ENCODE results near the gene UHRF2. TPM values are rescaled to one million over a fixed set of nuclear protein-coding genes. Genes with fewer than 3 reads are reported as not detected.

UHRF2 gene
- total and polyA plus RNA-seq, 2 donors (not counting 3 experiments of a cell fraction or from before 2014, with no cell fraction given): 63.5 to 101 TPM

DNA sequence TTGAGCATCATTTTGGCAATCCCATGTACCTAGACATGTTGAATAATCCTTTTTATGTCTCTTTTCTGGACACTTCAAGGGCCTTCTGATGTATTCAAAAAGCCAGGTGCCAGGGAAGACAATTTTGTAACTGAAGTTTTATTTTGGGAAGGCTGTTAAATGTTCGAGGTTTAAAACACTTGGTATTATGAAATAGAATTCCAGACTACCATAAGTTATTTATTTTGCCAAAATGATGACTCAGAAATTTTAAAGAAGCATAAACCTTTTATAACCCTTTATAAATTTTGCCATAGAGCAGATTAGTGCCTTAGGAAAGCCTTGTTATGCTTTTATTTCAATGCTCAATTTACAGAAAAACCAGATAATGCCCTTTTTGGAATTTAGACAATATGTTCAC, 30.3 kb upstream of the UHRF2 start:
- dilution Hi-C loops (cut with MboI; ENCODE audit: extremely low pct_ligation_motif_present, low sequenced_read_pairs) (no loop called here), intact Hi-C loops (cut with micrococcal nuclease) (no loop called here)
- no TSS peak for BruUV-seq (replicated peaks)
- H4K20me1 ChIP-seq (replicated peaks; ENCODE audit: control insufficient read depth, extremely low read depth, insufficient read depth, low read length): no peaks in the 10 kb centered on the region
- H3K9me3 ChIP-seq (replicated peaks; ENCODE audit: control insufficient read depth, insufficient read depth, low read length): no peaks in the 10 kb centered on the region
- POLR2A ChIA-PET: no interaction called here
- no peaks in the 10 kb centered on the region for H3K27me3 ChIP-seq (ENCODE audit: control insufficient read depth in 2 of 2, insufficient read depth in 2 of 2, low read length in 2 of 2)
- H3K27ac ChIP-seq (ENCODE audit: insufficient read depth, low read depth, low read length): no peak overlapping the region
- H3K79me2 ChIP-seq (ENCODE audit: control insufficient read depth, insufficient read depth, low read length): no peaks in the 10 kb centered on the region
- H3K9ac ChIP-seq (replicated peaks; ENCODE audit: extremely low read depth, insufficient read depth, low read length): no peak overlapping the region
- H3K9me1 ChIP-seq (replicated peaks; ENCODE audit: control insufficient read depth, extremely low read depth, insufficient read depth, low read length): no peaks in the 10 kb centered on the region
- DNase-seq (ENCODE audit: low read depth, low spot score) (no peak), FAIRE-seq (peak; percentile 62)
- CTCF ChIA-PET: no interaction called here
- H3K36me3 ChIP-seq (ENCODE audit: control insufficient read depth in 2 of 2, extremely low read depth in 1 of 2, insufficient read depth in 2 of 2, low read length in 2 of 2): no peaks in the 10 kb centered on the region
- H3K4me2 ChIP-seq (ENCODE audit: insufficient read depth, low read length): no peak overlapping the region
- no peaks in the 10 kb centered on the region for H3K4me1 ChIP-seq (ENCODE audit: control insufficient read depth, extremely low read depth, insufficient read depth, low read length)
- H3K4me3 ChIP-seq (replicated peaks in 1 of 3; ENCODE audit: insufficient read depth in 1 of 3, low read depth in 1 of 3, low read length in 3 of 3): no peak overlapping the region
- TF ChIP-seq EZH2 (IDR thresholded peaks at IDR 0.05; ENCODE audit: borderline replicate concordance, low read depth, low read length, severe bottlenecking): no peak
- no peak for TF ChIP-seq POLR2A (IDR thresholded peaks at IDR 0.05; ENCODE audit: low read depth, low read length)
- no peak for TF ChIP-seq POLR2AphosphoS5 (IDR thresholded peaks at IDR 0.05; ENCODE audit: insufficient read depth, low read depth, low read length)
- TF ChIP-seq, protein P1, sequence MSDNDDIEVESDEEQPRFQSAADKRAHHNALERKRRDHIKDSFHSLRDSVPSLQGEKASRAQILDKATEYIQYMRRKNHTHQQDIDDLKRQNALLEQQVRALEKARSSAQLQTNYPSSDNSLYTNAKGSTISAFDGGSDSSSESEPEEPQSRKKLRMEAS (IDR thresholded peaks at IDR 0.05; ENCODE audit: insufficient read depth, insufficient read length): no peak
- no peak for TF ChIP-seq MYC (IDR thresholded peaks at IDR 0.05; ENCODE audit: low read depth, low read length)
- H2AFZ ChIP-seq (ENCODE audit: low read depth, low read length): no peak overlapping the region

DNA sequence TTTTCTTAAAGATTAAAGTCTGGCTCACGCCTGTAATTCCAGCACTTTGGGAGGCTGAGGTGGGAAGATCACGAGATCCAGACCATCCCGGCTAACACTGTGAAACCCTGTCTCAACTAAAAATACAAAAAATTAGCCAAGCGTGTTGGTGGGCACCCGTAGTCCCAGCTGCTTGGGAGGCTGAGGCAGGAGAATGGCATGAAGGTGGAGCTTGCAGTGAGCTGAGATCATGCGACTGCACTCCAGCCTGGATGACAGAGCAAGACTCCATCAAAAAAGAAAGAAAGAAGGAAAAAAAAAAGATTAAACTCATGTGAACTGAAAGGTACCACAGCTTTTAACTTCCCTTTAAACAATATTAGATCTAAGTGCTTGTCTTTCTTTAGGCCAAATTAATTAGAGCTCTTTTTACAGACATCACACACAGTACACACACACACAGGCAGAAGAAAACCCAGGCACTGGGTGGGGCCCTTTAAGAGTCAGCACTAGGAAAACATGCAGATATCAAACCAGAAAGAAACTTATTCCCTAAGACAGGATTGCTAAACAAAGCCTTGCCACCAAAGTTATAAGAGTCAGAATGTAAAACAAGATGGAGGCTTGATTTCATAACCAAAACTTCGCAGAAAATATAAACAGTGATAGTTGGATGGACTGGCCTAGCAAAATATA, 29.3 kb upstream of the UHRF2 start:
- Histone ChIP-seq H2AFZ (ENCODE audit: low read depth, low read length) (no peak overlapping the region), H4K20me1 (replicated peaks; ENCODE audit: control insufficient read depth, extremely low read depth, insufficient read depth, low read length) (no peaks in the 10 kb centered on the region), H3K27ac (ENCODE audit: insufficient read depth, low read depth, low read length) (no peak overlapping the region), H3K9ac (replicated peaks; ENCODE audit: extremely low read depth, insufficient read depth, low read length) (no peak overlapping the region), H3K9me3 (replicated peaks; ENCODE audit: control insufficient read depth, insufficient read depth, low read length) (no peaks in the 10 kb centered on the region), H3K4me2 (ENCODE audit: insufficient read depth, low read length) (no peak overlapping the region), H3K4me1 (ENCODE audit: control insufficient read depth, extremely low read depth, insufficient read depth, low read length) (no peaks in the 10 kb centered on the region), H3K27me3 (ENCODE audit: control insufficient read depth in 2 of 2, insufficient read depth in 2 of 2, low read length in 2 of 2) (no peaks in the 10 kb centered on the region), H3K4me3 (replicated peaks in 1 of 3; ENCODE audit: insufficient read depth in 1 of 3, low read depth in 1 of 3, low read length in 3 of 3) (no peak overlapping the region), H3K36me3 (ENCODE audit: control insufficient read depth in 2 of 2, extremely low read depth in 1 of 2, insufficient read depth in 2 of 2, low read length in 2 of 2) (no peaks in the 10 kb centered on the region), H3K9me1 (replicated peaks; ENCODE audit: control insufficient read depth, extremely low read depth, insufficient read depth, low read length) (no peaks in the 10 kb centered on the region), H3K79me2 (ENCODE audit: control insufficient read depth, insufficient read depth, low read length) (no peaks in the 10 kb centered on the region)
- FAIRE-seq: no peak
- dilution Hi-C loops (cut with MboI; ENCODE audit: extremely low pct_ligation_motif_present, low sequenced_read_pairs) (no loop called here), intact Hi-C loops (cut with micrococcal nuclease) (no loop called here)
- no TSS peak for BruUV-seq (replicated peaks)
- no peak for TF ChIP-seq POLR2A (IDR thresholded peaks at IDR 0.05; ENCODE audit: low read depth, low read length)
- TF ChIP-seq, protein P2, sequence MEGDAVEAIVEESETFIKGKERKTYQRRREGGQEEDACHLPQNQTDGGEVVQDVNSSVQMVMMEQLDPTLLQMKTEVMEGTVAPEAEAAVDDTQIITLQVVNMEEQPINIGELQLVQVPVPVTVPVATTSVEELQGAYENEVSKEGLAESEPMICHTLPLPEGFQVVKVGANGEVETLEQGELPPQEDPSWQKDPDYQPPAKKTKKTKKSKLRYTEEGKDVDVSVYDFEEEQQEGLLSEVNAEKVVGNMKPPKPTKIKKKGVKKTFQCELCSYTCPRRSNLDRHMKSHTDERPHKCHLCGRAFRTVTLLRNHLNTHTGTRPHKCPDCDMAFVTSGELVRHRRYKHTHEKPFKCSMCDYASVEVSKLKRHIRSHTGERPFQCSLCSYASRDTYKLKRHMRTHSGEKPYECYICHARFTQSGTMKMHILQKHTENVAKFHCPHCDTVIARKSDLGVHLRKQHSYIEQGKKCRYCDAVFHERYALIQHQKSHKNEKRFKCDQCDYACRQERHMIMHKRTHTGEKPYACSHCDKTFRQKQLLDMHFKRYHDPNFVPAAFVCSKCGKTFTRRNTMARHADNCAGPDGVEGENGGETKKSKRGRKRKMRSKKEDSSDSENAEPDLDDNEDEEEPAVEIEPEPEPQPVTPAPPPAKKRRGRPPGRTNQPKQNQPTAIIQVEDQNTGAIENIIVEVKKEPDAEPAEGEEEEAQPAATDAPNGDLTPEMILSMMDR (IDR thresholded peaks at IDR 0.05; ENCODE audit: extremely low read depth in 1 of 2, insufficient read depth in 1 of 2, low read depth in 1 of 2, low read length in 2 of 2): no peak
- TF ChIP-seq GATA2 (IDR thresholded peaks at IDR 0.05; ENCODE audit: insufficient read depth, insufficient read length, low read depth, low read length): no peak
- TF ChIP-seq, protein P1 (IDR thresholded peaks at IDR 0.05; ENCODE audit: insufficient read depth, insufficient read length): no peak
- TF ChIP-seq EZH2 (IDR thresholded peaks at IDR 0.05; ENCODE audit: borderline replicate concordance, low read depth, low read length, severe bottlenecking): no peak
- no peak for TF ChIP-seq JUN (IDR thresholded peaks at IDR 0.05; ENCODE audit: borderline replicate concordance, insufficient read depth, insufficient read length, low read depth)
- TF ChIP-seq POLR2AphosphoS5 (IDR thresholded peaks at IDR 0.05; ENCODE audit: insufficient read depth, low read depth, low read length): no peak
- TF ChIP-seq FOS (IDR thresholded peaks at IDR 0.05; ENCODE audit: borderline replicate concordance, insufficient read depth, low read length): no peak
- no peak for TF ChIP-seq MYC (IDR thresholded peaks at IDR 0.05; ENCODE audit: low read depth, low read length)
- CTCF ChIA-PET: no interaction called here
- POLR2A ChIA-PET: no interaction called here
- no peak for DNase-seq (ENCODE audit: low read depth, low spot score)
